IMR-90 (cell line): ENCODE measurements around the gene SMG1.
"Not testable (repeated sequence)": the region's sequence is repeated elsewhere in the genome, so short reads cannot be mapped to it uniquely, and the experiment has no call there.

ENCODE experiments used
- CTCF ChIP-seq: conservative IDR thresholded peaks from 2 replicates; pipeline ENCODE4 v1.5.1; 2012; ENCODE audit warnings: mild to moderate bottlenecking, low read depth, low read length, improper control_type of control experiment
- MAFK ChIP-seq: IDR thresholded peaks from 2 replicates; pipeline ENCODE4 v1.6.1; 2012; ENCODE audit warnings: low read depth, low read length, improper control_type of control experiment
- MXI1 ChIP-seq: IDR thresholded peaks from 2 replicates; pipeline ENCODE4 v1.6.1; 2012; ENCODE audit warnings: low read depth, mild to moderate bottlenecking, low read length, moderate library complexity, borderline replicate concordance

DNA sequence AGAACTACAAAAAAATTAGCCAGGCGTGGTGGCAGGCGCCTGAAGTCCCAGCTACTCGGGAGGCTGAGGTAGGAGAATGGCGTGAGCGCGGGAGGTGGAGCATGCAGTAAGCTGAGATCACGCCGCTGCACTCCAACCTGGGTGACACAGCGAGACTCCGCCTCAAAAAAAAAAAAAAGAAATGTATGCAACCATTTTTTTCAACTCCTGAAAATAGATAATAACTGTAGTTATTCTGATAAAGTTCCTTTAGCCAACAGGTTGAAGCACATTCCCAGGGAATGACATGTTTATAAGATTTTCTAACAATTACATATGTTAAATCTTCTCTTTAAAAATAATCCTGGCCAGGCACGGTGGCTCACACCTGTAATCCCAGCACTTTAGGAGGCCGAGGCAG is 17.5 kb downstream of the SMG1 start:
- TF ChIP-seq MAFK, MXI1, CTCF: not testable (repeated sequence)
